HG03558 (cell line): ENCODE data around the gene BACE1-AS.
"Not testable (repeated sequence)": the region's sequence is repeated elsewhere in the genome, so short reads cannot be mapped to it uniquely, and the experiment has no call there.

ENCODE experiments used
- ATAC-seq: cut with Tn5 transposase; IDR thresholded peaks from one replicate; pipeline ENCODE4 v1.9.1; 2021; ENCODE audit warnings: moderate number of reproducible peaks; ENCODE audit not compliant: unreplicated experiment; ENCODE audit errors: extremely low read depth

BACE1-AS gene

DNA sequence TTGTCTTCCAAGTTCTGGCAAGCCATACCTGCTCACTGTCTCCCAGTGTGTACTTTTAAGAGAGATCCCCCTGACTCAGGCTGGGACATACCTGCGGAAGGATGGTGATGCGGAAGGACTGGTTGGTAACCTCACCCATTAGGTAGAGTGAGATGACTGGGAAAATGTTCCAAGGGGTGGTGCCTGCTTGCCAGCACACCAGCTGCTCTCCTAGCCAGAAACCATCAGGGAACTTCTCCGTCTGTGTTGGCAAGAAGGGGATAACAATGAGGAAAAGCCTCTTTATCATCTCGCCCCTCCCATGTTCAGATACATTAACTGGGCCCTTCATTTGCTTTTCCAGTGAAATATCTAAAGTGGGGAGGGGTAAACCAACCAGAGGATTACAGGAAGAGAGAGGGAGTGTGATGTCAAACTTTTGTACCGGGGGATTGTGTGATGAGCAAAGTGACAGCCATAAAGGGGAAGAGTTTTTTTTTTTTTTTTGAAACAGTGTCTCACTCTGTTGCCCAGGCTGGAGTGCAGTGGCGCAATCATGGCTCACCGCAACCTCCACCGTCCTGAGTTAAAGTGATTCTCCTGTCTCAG is at the start of gene BACE1-AS:
BACE1-AS (plus strand) TSS at position 538 of the 588 bp plus-strand sequence.
- no peak for ATAC-seq

DNA sequence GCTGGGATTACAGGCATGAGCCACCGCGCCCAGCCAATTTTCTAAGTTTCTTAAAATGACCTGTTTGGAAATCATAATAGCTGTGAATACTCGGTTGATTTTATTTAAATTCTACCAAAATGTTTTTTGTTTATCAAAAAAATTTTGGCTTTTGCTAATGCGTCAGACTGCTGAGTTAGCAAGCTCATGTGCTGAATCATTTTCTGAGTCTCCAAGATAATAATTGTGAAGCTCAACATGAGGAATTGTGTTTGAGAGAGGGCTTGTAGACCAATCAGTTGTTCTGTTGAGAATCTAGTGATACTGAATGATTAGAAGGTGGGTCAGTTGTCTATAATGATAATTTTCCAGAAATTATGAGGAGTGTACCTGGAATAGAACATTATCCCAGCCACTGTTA is 42.8 kb upstream of the BACE1-AS start:
- no peak for ATAC-seq

DNA sequence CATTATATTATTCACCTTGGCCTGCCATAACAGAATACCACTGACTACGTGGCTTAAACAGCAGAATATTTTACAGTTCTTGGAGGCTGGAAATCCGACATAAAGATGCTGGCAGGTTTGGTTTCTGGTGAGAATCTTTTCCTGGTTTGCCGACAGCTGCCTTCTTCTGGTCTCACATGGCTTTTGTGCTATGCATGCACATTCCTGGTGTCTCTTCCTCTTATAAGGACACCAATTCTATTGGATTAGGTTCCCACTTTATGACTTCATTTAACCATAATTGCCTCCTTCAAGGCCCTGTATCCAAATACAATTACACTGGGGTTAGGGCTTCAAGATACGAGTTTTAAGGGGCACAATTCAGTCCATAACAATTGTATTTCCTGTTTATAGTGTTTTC is 41.6 kb upstream of the BACE1-AS start:
- no peak for ATAC-seq

DNA sequence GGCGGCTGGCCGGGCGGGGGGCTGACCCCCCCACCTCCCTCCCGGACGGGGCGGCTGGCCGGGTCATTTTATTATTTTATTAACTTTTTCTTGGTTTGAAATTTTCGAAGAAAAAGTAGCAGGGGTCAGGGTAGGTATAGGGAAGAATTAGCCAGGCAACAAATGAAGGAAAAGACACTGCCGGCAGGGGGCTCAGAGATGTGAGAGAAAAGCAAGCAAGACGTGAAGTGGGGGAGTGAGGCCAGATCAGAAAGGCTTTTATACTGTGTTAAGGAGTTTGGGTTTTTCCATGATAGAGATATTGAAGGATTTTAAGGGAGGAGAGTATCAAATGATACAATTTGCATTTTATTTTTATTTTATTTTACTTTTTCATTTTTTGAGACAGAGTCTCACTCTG is 39.6 kb upstream of the BACE1-AS start:
- ATAC-seq = no peak

DNA sequence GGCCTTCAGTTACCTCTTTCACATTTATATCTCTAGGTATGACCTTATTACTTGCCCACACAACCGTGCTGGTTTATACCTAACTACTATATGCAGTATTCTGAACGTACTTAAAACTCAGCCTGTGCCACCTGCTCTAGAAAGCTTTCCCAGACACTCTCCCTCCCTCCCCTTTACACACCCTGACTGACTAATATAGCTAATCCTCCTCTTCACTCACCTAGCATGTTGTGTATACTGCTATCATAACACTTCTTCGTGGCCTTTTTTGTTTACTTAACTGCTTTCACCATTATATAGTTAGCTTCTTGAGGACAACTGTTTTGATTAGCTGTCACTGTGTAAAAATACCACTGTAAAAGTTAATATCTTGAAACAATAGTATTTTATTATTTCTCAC is 35.2 kb upstream of the BACE1-AS start:
- no peak for ATAC-seq

DNA sequence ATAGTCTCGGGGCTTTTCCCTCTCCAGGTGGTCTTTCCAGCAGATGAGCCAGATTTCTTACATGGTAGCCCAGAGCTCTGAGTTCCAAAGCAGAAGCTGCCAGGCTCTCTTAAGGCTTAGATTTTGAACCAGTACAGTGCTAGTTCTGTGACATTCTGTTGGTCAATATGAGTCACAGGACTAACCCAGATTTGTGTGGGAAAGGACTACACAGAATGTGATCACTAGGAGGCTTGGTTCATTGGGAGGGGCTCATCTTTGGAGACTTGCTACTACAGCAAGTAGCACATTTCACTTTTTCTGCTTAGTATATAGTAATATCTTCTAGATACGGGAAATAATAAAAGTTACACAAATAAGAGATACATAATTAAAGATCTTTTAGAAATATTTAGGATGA is 34.6 kb upstream of the BACE1-AS start:
- no peak for ATAC-seq

DNA sequence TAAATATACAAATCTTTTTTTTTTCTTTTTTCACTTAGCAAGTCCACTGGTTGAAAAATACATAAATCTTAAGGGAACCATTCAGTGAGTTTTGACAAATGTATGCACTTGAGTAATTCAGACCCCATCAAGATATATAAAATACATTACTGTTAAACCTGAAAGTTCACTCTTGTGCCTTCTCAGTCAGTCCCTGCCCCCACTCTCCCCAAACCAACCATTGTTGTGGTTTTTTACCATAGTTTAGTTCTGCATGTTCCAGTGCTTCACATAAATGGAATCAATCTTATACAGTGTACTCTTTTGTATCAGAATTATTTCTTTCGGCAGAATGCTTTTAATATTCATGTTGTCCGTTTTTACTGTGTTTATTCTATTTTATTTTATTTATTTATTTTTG is 32.6 kb upstream of the BACE1-AS start:
- no peak for ATAC-seq

DNA sequence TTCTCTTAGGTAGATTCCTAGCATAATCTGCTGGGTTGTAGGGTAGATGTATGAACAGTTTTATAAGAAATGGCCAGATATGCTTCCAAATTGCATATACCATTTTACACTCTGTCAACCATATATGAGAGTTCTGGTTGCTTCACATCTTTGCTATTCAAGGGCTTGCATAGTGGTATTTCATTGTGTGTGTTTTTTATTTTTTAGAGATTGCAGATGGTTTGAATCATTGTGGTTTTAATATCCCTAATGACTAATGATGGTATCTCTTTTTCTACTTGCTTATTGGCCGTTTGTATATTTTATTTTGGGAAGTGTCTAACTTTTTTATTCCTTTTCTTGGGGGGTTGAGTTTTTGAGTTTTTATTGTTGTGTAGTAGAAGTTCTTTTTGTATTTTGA is 31.7 kb upstream of the BACE1-AS start:
- ATAC-seq = no peak

DNA sequence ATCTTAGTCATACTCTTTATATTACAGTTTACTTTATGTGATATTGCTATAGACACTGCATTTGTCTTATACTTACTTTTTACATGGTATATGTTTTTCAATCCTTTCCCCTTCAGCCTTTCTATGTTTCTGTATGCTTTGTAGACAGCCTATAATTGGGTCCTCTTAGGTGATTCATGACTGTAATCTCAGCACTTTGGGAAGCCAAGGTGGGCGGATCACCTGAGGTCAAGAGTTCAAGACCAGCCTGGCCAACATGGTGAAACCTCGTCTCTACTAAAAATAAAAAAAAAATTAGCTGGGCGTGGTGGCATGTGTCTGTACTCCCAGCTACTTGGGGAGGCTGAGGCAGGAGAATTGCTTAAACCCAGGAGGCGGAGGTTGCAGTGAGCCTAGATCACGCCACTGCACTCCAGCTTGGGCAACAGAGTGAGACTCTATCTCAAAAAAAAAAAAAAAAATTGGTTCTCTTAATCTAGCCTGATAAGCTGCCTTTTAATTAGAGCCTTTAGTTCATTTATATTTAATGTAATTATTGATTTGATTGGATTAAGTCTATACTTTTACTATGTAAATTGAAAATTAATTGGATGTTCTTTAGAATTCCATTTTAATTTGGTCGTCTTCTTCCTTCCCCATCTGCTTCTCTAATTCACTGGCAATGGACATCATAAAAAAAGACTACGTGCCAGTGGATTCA is 26.4 kb upstream of the BACE1-AS start:
- ATAC-seq = not testable (repeated sequence)

DNA sequence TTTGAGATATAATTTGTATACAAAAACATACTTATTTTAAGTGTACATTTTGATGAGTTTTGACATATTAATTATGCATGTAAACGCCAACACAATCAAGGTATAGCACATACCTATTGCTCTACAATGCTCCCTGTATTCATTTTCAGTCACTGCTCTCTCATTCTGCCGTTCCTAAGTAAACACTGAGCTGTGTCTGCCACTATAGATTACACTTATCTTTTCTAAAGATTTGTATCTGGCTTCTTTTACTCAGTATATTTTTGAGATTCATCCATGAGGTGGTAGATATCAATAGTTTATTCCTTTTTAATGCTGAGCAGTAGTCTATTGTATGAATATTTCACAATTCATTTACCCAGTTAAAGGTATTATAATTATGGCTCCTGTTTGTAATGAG is 25.4 kb upstream of the BACE1-AS start:
- ATAC-seq = no peak

DNA sequence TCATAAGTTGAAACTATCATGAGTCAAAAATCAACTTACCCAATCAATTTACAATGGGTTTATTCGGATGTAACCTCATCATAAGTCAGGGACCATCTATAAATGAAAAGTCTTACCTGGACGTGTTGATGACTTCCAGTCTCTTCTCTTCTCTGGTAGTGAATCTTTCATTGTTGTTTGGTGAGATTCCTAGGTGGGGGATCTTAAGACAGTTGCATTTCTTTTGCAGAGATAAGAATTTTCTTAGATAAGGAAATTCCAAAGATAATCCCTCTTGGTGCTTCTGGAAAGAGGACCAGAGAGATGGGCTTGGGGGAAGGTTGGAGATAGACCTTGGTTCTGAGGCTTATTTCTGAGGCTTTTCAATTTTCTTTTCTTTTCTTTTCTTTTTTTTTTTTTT is 21.3 kb upstream of the BACE1-AS start:
- ATAC-seq = no peak

DNA sequence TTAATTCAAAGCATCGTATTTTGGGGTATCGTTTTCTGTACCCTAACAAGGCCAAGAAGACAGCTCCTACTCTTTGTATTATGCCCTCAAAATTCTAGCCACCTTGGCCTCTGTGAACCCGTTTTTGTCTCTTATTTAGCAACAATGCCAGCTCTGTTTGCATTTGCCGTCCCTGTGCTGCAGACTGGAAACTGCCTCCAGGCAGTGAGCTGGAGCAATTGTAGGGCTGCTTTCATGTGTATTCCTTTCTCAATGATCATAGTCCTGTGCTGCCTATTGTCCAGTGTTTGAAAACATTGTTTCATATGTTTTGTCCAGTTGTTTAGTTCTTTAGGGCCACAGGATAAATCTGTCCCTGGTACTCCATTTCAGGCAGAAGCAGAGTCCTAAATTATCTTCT is 19.9 kb upstream of the BACE1-AS start:
- ATAC-seq = no peak

DNA sequence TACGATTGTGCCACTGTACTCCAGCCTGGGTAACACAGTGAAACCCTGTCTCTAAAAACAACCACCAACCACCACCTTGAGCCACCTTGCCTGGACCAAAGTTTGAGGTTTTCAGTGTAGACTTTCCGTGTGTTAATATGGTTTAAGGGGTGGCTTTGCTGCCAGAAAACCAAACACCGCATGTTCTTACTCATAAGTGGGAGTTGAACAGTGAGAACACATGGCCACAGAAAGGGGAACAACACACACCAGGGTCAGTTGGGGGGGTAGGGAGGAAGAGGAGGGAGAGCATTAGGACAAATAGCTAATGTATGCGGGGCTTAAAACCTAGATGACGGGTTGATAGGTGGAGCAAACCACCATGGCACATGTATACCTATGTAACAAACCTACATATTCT is 19.0 kb upstream of the BACE1-AS start:
- ATAC-seq = not testable (repeated sequence)

DNA sequence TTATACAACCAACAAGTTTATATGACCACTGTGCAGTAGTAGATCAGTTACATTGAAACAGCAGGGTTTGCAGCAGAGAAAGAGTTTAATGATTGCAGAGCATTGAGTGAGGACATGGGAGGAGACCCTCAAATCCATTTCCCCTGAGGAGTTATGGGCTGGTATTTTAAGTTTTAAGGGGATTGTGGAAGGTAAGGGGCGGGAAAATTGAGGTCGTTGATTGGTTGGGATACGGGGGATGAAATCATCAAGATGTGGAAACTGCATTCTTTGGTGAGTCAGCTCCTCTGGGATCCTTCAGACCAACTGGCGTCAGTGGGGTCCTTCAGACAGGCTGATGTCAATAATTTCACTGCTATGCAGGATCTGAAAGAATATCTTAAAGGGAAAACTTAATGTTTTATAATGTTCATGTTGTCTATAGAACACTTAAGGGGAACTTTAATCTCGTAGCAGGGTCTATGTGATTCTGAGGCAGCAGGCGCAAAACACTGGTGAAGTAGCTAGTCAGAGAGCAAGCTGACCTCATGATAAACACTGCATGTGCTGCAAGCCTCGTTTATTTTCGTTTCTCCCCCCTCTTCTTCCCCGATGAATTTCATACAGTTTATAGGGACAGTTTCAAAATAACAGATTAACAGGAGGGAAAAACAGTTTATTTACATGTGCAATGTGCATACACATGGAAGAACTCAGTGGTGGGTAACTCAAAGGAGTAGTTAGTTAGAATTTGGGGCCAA is 17.4 kb upstream of the BACE1-AS start:
- no peak for ATAC-seq

DNA sequence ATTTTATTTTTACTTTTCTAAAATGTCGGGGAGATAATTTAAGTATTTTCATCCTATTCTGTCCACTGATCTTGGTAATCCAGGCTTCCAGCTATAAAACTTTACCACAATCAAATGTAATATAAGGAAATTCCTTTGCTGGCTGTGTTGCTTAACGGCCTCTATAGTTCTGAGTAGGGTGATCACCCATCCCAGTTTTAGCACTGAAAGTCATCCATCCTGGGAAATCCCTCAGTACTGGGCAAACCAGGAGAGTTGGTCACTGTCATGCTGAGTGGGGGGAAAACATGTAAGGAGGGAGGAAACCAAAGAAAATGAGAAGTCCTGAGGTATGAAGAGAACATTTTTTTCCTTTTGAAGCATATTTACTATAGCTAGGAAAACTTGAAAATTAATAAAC is 12.8 kb upstream of the BACE1-AS start:
- ATAC-seq = no peak

DNA sequence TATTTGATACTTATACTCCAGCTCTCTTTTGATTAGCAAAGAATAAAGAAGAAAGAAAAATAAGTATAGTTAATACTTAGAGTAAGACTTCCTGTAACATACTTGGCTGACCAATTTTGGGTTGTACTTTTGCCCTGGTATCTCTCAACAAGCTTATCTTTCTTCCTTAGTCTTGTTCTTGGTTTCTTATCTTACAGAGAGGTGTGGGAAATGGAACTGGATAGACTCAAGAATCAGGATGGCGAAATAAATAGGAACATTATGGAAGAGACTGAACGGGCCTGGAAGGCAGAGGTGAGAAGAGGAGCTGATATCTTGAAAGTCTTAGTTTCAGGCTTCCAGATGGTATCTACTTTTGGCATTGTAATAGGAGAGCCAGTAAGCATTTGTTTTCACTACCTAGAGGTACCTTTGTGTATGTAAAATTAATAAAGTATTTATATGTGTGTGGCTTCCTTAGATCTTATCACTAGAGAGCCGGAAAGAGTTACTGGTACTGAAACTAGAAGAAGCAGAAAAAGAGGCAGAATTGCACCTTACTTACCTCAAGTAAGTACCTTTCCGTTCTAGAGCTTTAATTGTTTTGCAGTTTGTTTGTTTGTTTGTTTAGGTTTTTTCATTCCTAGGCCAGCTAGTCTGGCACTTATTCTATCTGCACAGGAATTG is 11.3 kb upstream of the BACE1-AS start:
- no peak for ATAC-seq

DNA sequence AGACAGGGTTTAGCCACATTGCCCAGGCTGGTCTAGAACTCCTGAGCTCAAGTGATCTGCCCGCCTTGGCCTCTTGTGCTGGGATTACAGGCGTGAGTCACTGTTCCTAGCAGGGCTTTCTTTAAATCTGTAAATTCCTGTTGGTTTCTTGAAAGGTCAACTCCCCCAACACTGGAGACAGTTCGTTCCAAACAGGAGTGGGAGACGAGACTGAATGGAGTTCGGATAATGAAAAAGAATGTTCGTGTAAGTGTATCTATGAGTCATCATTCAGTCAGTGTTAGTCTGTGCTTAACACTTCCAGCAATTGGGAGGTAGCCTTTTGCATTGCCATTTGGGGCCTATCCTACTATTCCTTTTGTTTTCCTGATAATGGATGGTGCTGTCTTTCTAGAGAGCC is 10.0 kb upstream of the BACE1-AS start:
- ATAC-seq = no peak

DNA sequence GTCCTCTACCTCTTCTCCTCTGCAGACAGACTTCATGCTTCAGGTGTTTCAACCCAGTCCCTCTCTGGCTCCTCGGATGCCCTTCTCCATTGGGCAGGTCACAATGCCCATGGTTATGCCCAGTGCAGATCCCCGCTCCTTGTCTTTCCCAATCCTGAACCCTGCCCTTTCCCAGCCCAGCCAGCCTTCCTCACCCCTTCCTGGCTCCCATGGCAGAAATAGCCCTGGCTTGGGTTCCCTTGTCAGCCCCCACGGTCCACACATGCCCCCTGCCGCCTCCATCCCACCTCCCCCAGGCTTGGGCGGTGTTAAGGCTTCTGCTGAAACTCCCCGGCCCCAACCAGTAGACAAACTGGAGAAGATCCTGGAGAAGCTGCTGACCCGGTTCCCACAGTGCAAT is 9.3 kb upstream of the BACE1-AS start:
- ATAC-seq = no peak

DNA sequence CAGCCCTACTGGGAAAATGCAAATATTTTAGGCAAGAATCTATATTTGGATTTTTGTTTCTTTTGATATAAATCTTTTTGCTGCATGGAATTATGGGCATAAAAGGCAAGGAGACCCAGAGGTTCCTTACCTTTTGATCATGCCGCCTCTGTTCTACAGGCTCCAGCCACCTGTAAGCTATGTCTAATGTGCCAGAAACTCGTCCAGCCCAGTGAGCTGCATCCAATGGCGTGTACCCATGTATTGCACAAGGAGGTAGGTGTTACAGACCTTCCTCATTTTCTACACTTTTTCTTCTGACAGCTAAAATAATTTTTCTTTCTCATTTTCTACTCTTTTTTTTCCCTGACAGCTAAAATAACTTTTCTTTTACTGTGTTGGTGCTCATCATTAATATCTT is 8.2 kb upstream of the BACE1-AS start:
- ATAC-seq = no peak

DNA sequence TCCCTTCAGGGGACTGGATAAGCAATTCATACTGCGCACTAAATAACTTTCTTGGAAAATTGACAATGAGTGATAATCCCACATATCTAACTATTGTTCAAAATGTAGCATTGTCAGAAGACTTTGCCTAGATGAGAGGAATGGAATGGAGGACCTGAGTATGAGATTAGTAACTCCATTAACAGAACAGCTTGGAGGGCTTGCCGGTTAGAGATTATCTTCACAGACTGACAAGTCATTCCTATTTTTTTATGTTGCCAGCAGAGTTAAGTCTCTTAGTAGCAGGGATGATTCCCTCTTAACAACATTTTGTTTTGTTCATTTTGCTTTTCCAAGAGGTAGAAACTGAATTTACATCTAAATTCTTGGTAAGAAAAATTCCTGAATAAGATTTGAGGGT is 7.1 kb upstream of the BACE1-AS start:
- ATAC-seq = no peak

DNA sequence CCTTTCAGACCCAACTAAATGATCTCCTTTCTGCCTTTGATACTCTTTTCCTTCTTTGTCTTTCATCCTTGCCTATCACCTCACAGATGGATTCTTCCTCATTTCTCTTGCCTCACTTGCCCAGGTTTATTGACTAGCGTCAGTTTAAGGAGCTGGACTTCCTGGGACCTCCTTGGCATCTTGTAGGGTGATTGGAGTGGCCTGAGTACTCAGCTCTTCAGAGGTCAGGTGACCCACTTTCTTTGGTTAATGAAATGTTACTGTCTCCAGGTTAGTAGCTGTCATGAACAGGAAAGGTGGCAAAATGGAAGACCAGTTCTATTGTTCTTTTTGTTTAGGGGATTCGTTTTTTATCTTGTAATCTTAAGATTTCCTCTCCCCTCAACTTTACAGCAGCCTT is 4.6 kb upstream of the BACE1-AS start:
- no peak for ATAC-seq
